Skeletal muscle tissue (tissue), 4 donors: ENCODE results near the gene PHTF2. TPM values are rescaled to one million over a fixed set of nuclear protein-coding genes. Genes with fewer than 3 reads are reported as not detected.
A peak's percentile ranks its signal among the peaks of the same experiment; 100 is the strongest.

ENCODE experiments used
- H3K27ac ChIP-seq: one replicate; pipeline ENCODE4 v1.7.0; 2013; ENCODE audit warnings: mild to moderate bottlenecking, low read depth, low read length, inconsistent platforms
- H3K27me3 ChIP-seq, 3 donors: one replicate each; pipeline ENCODE4 v1.7.0; 2013; ENCODE audit warnings: low read length in 3 of 3; ENCODE audit not compliant: control insufficient read depth in 3 of 3, insufficient read depth in 3 of 3
- H3K36me3 ChIP-seq, 3 donors: one replicate each; pipeline ENCODE4 v1.7.0; 2013; ENCODE audit warnings: low read length in 3 of 3; ENCODE audit not compliant: control insufficient read depth in 3 of 3, insufficient read depth in 3 of 3
- H3K4me1 ChIP-seq, 3 donors: one replicate each; pipeline ENCODE4 v1.7.0; 2013; ENCODE audit warnings: low read length in 3 of 3, mild to moderate bottlenecking in 3 of 3; ENCODE audit not compliant: control insufficient read depth in 3 of 3, insufficient read depth in 3 of 3
- H3K4me3 ChIP-seq, 3 donors: one replicate each; pipeline ENCODE4 v1.7.0; 2013; ENCODE audit warnings: low read length in 3 of 3
- H3K9ac ChIP-seq, 3 donors: one replicate each; pipeline ENCODE4 v1.7.0; 2013; ENCODE audit warnings: low read length in 3 of 3, mild to moderate bottlenecking in 3 of 3, moderate library complexity in 2 of 3, low read depth in 1 of 3
- H3K9me3 ChIP-seq, 3 donors: one replicate each; pipeline ENCODE4 v1.7.0; 2013; ENCODE audit warnings: low read length in 3 of 3; ENCODE audit not compliant: control insufficient read depth in 3 of 3
- total RNA-seq: library from RNA; depleted of rRNA; stranded (reverse); fragments of >200 nt; gene quantifications from one replicate; pipeline ENCODE4 v1.2.3, GENCODE V29; 2014
- donor health status: Osteomylitis.

Gene PHTF2
- total RNA-seq, 1 donor from 2014 or later = 14.6 TPM

DNA sequence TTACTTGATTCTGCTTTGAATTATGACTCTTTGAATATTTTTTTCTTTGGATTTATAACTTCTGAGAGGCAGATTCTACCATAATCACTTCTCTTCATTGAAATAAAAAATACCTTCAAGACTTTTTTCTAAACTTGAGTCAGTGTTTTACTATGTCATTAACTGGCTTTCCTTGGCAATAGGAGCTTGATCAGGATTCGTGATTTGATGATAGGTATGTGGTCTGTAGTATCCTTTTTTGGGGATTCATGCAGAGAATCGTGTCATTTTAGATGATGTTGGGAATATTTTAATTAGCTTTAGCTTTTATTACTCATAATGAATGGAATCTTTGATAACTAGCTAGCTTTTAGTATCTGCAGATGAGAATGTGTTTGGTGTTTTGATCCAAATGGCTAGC, 83.3 kb downstream of the PHTF2 start:
- no peaks in the 10 kb centered on the region for H3K9me3 ChIP-seq
- no peak overlapping the region for H3K9ac ChIP-seq
- no peaks in the 10 kb centered on the region for H3K27me3 ChIP-seq
- H3K27ac ChIP-seq = no peak overlapping the region
- H3K4me3 ChIP-seq = no peak overlapping the region
- H3K4me1 ChIP-seq = peaks cover 9 to 20% (median 11%) of the 10 kb centered on the region in 3 donors
- H3K36me3 ChIP-seq = no peaks in the 10 kb centered on the region

DNA sequence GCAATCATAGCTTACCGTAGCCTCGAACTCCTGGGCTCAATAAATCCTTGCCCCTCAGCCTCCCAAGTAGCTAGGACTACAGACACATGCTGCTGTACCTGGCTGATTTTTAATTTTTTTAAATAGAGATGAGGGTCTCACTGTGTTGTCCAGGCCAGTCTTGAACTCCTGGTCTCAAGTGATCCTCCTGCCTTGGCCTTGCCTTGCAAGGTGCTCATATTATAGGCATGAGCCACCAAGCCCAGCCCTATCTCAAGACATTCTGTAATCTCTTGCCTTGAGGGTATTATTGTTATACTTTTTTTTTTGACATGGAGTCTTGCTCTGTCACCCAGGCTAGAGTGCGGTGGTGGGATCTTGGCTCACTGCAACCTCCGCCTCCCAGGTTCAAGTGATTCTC, 86.6 kb downstream of the PHTF2 start:
- no peak overlapping the region for H3K9ac ChIP-seq
- H3K36me3 ChIP-seq = no peaks in the 10 kb centered on the region
- peaks cover 0 to 7% (median 6%) of the 10 kb centered on the region in 3 donors for H3K4me1 ChIP-seq
- H3K27me3 ChIP-seq = no peaks in the 10 kb centered on the region
- H3K9me3 ChIP-seq = no peaks in the 10 kb centered on the region
- no peak overlapping the region for H3K27ac ChIP-seq
- H3K4me3 ChIP-seq = no peak overlapping the region

DNA sequence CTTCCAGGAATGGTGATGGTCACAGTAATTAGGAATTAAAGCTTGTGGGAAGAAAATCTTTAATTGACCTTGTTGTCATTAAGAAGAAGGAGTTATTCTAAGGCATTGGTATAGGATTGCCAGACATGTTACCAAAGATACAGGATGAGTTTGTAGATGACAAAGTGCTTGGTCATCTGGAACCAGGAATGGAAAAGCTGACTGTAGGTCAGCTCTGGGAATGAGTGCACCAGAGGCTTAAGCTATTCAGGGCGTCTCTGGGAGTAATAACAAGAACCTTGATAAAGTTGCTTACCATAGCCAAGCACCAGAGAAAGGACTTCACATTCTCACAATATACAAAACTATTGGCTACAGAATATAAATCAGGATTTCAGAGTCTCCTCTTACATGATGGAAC, 89.0 kb downstream of the PHTF2 start:
- Histone ChIP-seq H3K27me3 (no peaks in the 10 kb centered on the region), H3K4me3 (no peak overlapping the region), H3K36me3 (no peaks in the 10 kb centered on the region), H3K9me3 (no peaks in the 10 kb centered on the region), H3K27ac (peak overlapping the region; percentile 70), H3K9ac (no peak overlapping the region), H3K4me1 (peaks cover 0 to 7% (median 6%) of the 10 kb centered on the region in 3 donors)

GRCh38 chr7:77888998-77889397, 90.4 kb downstream of the PHTF2 start:
- Histone ChIP-seq H3K27me3 (no peaks in the 10 kb centered on the region), H3K9ac (no peak overlapping the region), H3K9me3 (no peaks in the 10 kb centered on the region), H3K36me3 (no peaks in the 10 kb centered on the region), H3K4me3 (no peak overlapping the region), H3K4me1 (peaks cover 0 to 7% (median 6%) of the 10 kb centered on the region in 3 donors), H3K27ac (no peak overlapping the region)

- Histone ChIP-seq H3K36me3 (no peaks in the 10 kb centered on the region), H3K9ac (no peak overlapping the region), H3K9me3 (no peaks in the 10 kb centered on the region), H3K4me3 (no peak overlapping the region), H3K27me3 (no peaks in the 10 kb centered on the region), H3K27ac (no peak overlapping the region), H3K4me1 (no peaks in the 10 kb centered on the region)
These were observed 95.2 kb downstream of the PHTF2 start for GRCh38 chr7:77893813-77894212.

- Histone ChIP-seq H3K9me3 (no peaks in the 10 kb centered on the region), H3K4me1 (no peaks in the 10 kb centered on the region), H3K9ac (no peak overlapping the region), H3K36me3 (no peaks in the 10 kb centered on the region), H3K27ac (no peak overlapping the region), H3K4me3 (no peak overlapping the region), H3K27me3 (no peaks in the 10 kb centered on the region)
These were observed 96.1 kb downstream of the PHTF2 start for GRCh38 chr7:77894574-77895091.

DNA sequence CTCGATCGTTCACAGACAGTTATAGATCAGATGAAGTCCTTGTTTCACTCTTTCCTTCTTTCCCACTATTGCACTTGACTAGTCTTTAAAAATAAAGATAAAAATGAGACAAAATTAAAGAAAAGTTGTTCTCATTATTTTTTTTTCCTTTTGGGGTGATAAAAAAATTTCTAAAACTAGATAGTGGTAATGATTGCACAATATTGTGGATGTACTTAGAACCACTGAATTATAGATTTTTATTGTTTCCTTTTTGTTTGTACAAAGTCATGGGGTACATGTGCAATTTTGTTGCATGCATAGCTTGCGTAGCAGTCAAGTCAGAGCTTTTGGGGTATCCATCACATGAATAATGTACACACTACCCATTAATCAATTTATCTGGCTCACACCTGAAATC, 97.3 kb downstream of the PHTF2 start:
- Histone ChIP-seq H3K27me3 (no peaks in the 10 kb centered on the region), H3K4me1 (no peaks in the 10 kb centered on the region), H3K36me3 (peaks cover 0 to under 1% (median 0%) of the 10 kb centered on the region in 3 donors), H3K9me3 (no peaks in the 10 kb centered on the region), H3K9ac (no peak overlapping the region), H3K4me3 (no peak overlapping the region), H3K27ac (no peak overlapping the region)

DNA sequence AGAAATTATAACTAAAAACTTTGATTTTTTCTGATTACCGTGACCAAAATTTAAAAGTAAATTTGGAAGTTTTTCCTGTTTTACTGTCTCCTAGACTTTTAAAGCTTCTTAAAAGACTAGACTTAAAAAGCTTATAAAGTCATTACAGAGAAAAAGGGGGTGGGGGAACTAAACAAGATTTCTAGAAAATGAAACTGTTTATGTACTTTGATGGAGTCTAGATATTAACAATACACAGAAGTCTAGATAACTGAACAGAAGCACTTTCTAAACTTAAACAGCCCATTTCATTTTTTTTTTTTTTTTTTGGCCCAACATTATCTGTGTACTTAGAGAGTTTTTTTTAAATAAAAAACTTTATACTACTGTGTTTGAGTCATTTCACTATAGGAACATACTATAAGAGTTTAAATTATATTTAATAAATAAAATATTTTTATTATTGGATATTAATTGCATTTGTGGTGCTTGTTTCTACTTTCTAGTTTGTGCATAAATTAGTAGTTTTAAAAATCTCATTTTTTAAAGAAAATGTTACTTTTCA, 98.5 kb downstream of the PHTF2 start:
- Histone ChIP-seq H3K27ac (no peak overlapping the region), H3K27me3 (no peaks in the 10 kb centered on the region), H3K9ac (no peak overlapping the region), H3K4me1 (no peaks in the 10 kb centered on the region), H3K9me3 (no peaks in the 10 kb centered on the region), H3K4me3 (no peak overlapping the region), H3K36me3 (peaks cover 0 to 3% (median 0%) of the 10 kb centered on the region in 3 donors)

DNA sequence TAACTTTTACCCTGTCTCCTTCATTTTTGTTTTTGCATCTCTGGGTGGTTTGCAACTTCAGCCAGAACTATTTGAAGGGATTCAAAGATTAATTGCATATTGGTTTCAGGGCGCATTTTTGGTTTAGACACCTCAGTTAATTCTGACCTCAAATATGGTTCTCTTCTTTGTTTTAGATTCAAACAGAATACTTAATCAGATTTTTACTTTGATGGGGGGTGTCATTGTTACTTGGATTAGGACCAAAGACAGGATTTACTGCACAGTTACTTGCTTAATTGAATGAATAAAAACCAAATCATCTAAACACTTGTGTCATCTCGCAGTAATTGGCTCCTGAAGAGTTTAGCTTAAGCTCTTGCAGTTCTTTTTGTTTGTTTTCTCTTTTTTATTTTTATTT, 100.9 kb downstream of the PHTF2 start:
- Histone ChIP-seq H3K27me3 (no peaks in the 10 kb centered on the region), H3K9me3 (no peaks in the 10 kb centered on the region), H3K36me3 (peaks cover 3 to 4% (median 3%) of the 10 kb centered on the region in 3 donors), H3K9ac (no peak overlapping the region), H3K4me1 (no peaks in the 10 kb centered on the region), H3K4me3 (no peak overlapping the region), H3K27ac (no peak overlapping the region)

DNA sequence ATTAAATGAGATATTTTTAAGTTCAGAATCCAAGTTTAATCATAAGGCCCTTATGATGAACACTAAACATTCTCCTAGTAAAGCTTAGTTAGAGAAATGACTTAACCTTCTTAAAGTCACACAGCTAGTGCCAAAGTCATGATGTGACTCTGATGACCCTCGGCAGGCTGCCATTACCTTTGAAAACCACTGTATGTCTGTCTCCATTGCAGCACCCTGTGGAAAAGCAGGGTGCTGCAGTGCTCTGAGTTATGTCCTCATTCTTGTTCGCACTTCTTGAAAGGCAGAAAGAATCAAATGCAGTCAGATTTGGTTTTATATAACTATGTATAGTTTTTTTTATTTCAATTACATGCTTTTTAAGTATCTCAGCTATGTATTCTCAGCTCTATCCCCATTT, 105.0 kb downstream of the PHTF2 start:
- Histone ChIP-seq H3K9ac (no peak overlapping the region), H3K27ac (no peak overlapping the region), H3K36me3 (peaks cover 3 to 6% (median 4%) of the 10 kb centered on the region in 3 donors), H3K27me3 (no peaks in the 10 kb centered on the region), H3K4me3 (no peak overlapping the region), H3K9me3 (no peaks in the 10 kb centered on the region), H3K4me1 (no peaks in the 10 kb centered on the region)
